AG10803 (cell line): ENCODE measurements around the gene ALOX5.
"Not testable (repeated sequence)": the region's sequence is repeated elsewhere in the genome, so short reads cannot be mapped to it uniquely, and the experiment has no call there.

Source experiments
- DNase-seq: peaks from one replicate; pipeline ENCODE4 v3.0.0; 2010; ENCODE audit warnings: low read depth
- H3K4me3 ChIP-seq: 2 replicates; pipeline ENCODE4 v1.5.1; 2011; ENCODE audit warnings: mild to moderate bottlenecking, low read length, control low read depth
- TF ChIP-seq, protein P1 (sequence below): conservative IDR thresholded peaks from 2 replicates; pipeline ENCODE4 v1.5.1; 2011; ENCODE audit warnings: mild to moderate bottlenecking, low read length, control low read depth, inconsistent platforms

The ALOX5 gene

DNA sequence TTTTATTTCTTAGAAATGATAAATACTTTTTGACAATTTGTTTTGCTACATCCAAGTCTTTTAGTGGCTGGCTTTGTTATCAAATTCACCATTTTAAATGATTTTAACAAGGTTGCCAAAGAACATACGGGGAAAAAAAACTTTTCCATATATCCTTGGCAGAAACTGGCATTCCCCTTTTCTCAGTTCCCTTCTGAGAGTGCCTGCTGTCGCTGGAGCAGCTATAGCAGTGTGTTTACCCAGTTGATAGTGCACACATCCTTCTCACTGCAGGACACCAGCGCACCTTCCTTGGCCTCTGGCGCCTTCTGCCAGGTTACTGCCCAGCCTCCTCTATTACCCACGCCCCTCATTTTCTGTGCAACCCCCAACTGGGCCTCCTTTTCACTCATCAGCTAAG, 94.1 kb downstream of the ALOX5 start:
- DNase-seq, result no peak
- no peak overlapping the region for H3K4me3 ChIP-seq
- TF ChIP-seq, protein P1, sequence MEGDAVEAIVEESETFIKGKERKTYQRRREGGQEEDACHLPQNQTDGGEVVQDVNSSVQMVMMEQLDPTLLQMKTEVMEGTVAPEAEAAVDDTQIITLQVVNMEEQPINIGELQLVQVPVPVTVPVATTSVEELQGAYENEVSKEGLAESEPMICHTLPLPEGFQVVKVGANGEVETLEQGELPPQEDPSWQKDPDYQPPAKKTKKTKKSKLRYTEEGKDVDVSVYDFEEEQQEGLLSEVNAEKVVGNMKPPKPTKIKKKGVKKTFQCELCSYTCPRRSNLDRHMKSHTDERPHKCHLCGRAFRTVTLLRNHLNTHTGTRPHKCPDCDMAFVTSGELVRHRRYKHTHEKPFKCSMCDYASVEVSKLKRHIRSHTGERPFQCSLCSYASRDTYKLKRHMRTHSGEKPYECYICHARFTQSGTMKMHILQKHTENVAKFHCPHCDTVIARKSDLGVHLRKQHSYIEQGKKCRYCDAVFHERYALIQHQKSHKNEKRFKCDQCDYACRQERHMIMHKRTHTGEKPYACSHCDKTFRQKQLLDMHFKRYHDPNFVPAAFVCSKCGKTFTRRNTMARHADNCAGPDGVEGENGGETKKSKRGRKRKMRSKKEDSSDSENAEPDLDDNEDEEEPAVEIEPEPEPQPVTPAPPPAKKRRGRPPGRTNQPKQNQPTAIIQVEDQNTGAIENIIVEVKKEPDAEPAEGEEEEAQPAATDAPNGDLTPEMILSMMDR, result no peak

- peak; percentile 4 for DNase-seq
- H3K4me3 ChIP-seq, result no peak overlapping the region
Observed at GRCh38 chr10:45470098-45471012, 96.3 kb downstream of the ALOX5 start.

GRCh38 chr10:45471059-45471458, 97.0 kb downstream of the ALOX5 start:
- TF ChIP-seq, protein P1, result no peak
- no peak for DNase-seq
- H3K4me3 ChIP-seq, result no peak overlapping the region

More at GRCh38 chr10:45470098-45471012, 96.3 kb downstream of the ALOX5 start:
- TF ChIP-seq, protein P1, result no peak

GRCh38 chr10:45471531-45472310, 97.7 kb downstream of the ALOX5 start:
- no peak for DNase-seq
- no peak overlapping the region for H3K4me3 ChIP-seq
- TF ChIP-seq, protein P1, result no peak

GRCh38 chr10:45473126-45473525, 99.1 kb downstream of the ALOX5 start:
- no peak for DNase-seq
- TF ChIP-seq, protein P1, result no peak
- no peak overlapping the region for H3K4me3 ChIP-seq

DNA sequence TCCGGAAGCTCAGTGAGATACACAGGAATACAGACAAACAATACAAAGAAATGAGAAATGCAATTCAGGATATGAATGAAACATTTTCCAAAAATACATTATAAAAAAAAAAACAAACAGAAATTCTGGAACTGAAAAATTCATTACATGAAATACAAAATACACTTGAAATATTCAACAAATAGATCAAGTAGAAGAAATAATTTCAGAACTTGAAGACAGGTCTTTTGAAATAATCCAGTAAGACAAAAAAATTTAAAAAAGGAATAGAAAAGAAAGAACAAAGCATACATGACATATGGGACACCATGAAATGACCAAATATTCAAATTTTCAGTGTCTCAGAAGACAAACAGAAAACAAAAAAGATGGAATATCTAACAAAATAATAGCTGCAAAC, 102.5 kb downstream of the ALOX5 start:
- TF ChIP-seq, protein P1, result no peak

GRCh38 chr10:45480294-45480693, 106.3 kb downstream of the ALOX5 start:
- TF ChIP-seq, protein P1, result no peak

More for the DNA sequence above, 102.5 kb downstream of the ALOX5 start:
- H3K4me3 ChIP-seq, result no peak overlapping the region
- no peak for DNase-seq

DNA sequence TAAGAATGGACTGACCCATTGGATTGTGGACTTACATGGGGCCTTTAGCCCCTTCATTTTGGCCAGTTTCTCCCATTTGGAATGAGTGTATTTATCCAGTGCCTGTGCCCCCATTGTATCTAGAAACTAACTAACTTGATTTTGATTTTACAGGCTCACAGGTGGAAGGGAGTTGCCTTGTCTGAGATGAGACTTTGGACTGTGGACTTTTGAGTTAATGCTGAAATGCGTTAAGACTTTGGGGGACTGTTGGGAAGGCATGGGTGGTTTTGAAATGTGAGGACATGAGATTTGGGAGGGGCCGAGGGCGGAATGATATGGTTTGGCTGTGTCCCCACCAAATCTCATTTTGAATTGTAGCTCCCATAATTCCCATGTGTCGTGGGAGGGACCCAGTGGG, 107.1 kb downstream of the ALOX5 start:
- not testable (repeated sequence) for H3K4me3 ChIP-seq, DNase-seq

More at GRCh38 chr10:45480294-45480693, 106.3 kb downstream of the ALOX5 start:
- DNase-seq, result no peak
- H3K4me3 ChIP-seq, result no peak overlapping the region
